NCI-H2081 (cell line): ENCODE results near the gene PALLD.
"Not testable (repeated sequence)": the region's sequence is repeated elsewhere in the genome, so short reads cannot be mapped to it uniquely, and the experiment has no call there.

Source experiments
- DNase-seq, 2 experiments: peaks; one replicate each; lab custom pipeline; 2025; lab: John Stamatoyannopoulos, UW

Gene PALLD

GRCh38 chr4:168796362-168797106, 299.7 kb downstream of the PALLD start:
- DNase-seq, result no peak

GRCh38 chr4:168797194-168797593, 300.3 kb downstream of the PALLD start:
- DNase-seq, result no peak

- no peak for DNase-seq
Measured at GRCh38 chr4:168797738-168798375, 301.0 kb downstream of the PALLD start.

- no peak for DNase-seq
Measured at GRCh38 chr4:168800926-168801325, 304.1 kb downstream of the PALLD start.

GRCh38 chr4:168802222-168802621, 305.4 kb downstream of the PALLD start:
- no peak for DNase-seq

- DNase-seq, result not testable (repeated sequence)
Measured at GRCh38 chr4:168803052-168803451, 306.2 kb downstream of the PALLD start.

GRCh38 chr4:168803732-168804131, 306.9 kb downstream of the PALLD start:
- DNase-seq, result no peak

GRCh38 chr4:168804146-168804545, 307.3 kb downstream of the PALLD start:
- no peak for DNase-seq

- no peak for DNase-seq
Measured at GRCh38 chr4:168805341-168805740, 308.5 kb downstream of the PALLD start.

- not testable (repeated sequence) for DNase-seq
Measured at GRCh38 chr4:168806247-168806646, 309.4 kb downstream of the PALLD start.

GRCh38 chr4:168811207-168811606, 314.4 kb downstream of the PALLD start:
- no peak for DNase-seq

- no peak for DNase-seq
Measured at GRCh38 chr4:168811786-168812651, 315.2 kb downstream of the PALLD start.

GRCh38 chr4:168812806-168813205, 316.0 kb downstream of the PALLD start:
- DNase-seq, result no peak

GRCh38 chr4:168813890-168814289, 317.0 kb downstream of the PALLD start:
- DNase-seq, result no peak

- no peak for DNase-seq
Measured at GRCh38 chr4:168815379-168816345, 318.8 kb downstream of the PALLD start.

- no peak for DNase-seq
Measured at GRCh38 chr4:168817370-168817769, 320.5 kb downstream of the PALLD start.

- no peak for DNase-seq
Measured at GRCh38 chr4:168822481-168822880, 325.6 kb downstream of the PALLD start.

GRCh38 chr4:168825975-168826374, 329.1 kb downstream of the PALLD start:
- DNase-seq, result no peak

GRCh38 chr4:168826620-168827019, 329.8 kb downstream of the PALLD start:
- DNase-seq, result no peak

GRCh38 chr4:168830777-168831512, 334.1 kb downstream of the PALLD start:
- no peak for DNase-seq

GRCh38 chr4:168831585-168831918, 334.7 kb downstream of the PALLD start:
- no peak for DNase-seq
